HG03521 (cell line): Measurements from ENCODE around the gene ZMIZ1.

Experiments used
- ATAC-seq: cut with Tn5 transposase; IDR thresholded peaks from one replicate; pipeline ENCODE4 v1.9.1; 2021; ENCODE audit warnings: mild to moderate bottlenecking, moderate library complexity; ENCODE audit not compliant: unreplicated experiment

The ZMIZ1 gene

GRCh38 chr10:79183468-79183865, 114.7 kb downstream of the ZMIZ1 start:
- ATAC-seq = no peak

- no peak for ATAC-seq
Measured at GRCh38 chr10:79184145-79184625, 115.4 kb downstream of the ZMIZ1 start.

- no peak for ATAC-seq
Measured at GRCh38 chr10:79184657-79185056, 115.9 kb downstream of the ZMIZ1 start.

GRCh38 chr10:79185067-79185774, 116.5 kb downstream of the ZMIZ1 start:
- no peak for ATAC-seq

DNA sequence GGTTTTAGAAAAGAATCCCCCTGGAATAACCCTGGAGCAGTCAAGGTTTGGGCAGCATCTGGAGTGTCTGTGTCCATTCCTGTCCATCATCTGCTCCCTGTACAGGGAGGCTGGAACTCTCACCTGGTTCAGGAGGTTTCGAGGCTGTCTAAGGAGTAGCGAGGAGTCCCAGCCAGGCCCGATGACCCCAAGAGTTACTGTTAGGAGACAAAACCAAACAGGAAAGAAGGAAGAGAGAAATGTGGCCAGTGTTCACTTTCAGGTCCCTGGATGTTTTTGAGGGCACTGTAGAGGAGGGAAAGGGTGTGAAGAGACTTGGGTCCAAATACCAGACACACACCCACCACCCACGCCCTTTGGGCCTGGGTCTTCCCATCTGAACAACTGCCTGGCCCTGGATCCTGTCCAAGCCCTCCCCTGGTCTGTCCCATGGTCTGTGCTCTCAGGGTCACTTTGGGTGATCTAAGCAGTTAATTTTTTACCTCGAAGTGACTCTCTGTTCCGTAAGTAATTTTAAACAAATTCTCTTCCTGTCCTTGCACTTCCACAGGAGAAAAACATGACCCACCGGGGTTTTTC, 117.1 kb downstream of the ZMIZ1 start:
- ATAC-seq = no peak

DNA sequence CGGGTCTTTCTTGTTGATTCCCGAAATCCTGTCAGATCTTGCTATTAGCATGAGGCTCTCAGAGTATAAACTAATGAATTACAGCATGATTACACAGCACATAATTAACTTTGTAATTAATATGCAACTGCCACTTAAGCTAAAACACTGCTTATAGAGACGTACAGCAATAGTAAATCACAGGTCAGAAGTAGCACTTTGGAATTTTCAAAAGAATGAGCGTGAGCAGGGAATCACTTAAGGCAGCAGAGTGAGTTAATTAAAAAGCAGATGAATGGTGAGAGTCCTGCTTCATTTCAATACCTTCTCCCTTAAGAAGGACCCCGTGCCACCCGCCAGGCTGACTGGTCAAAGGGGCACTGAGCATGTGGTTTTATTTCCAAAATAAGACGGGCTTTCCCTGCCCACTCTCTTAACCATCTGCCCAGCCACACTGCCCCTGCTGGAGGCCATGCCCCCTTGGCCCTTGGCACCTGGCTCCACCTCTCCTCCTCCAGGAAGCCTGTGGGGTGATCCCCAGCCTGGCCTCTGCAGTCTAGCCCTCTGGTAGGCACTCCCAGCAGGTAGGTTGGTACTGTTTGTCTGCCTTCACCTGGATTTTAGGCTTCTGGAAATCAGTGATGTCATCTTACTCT, 117.8 kb downstream of the ZMIZ1 start:
- no peak for ATAC-seq

DNA sequence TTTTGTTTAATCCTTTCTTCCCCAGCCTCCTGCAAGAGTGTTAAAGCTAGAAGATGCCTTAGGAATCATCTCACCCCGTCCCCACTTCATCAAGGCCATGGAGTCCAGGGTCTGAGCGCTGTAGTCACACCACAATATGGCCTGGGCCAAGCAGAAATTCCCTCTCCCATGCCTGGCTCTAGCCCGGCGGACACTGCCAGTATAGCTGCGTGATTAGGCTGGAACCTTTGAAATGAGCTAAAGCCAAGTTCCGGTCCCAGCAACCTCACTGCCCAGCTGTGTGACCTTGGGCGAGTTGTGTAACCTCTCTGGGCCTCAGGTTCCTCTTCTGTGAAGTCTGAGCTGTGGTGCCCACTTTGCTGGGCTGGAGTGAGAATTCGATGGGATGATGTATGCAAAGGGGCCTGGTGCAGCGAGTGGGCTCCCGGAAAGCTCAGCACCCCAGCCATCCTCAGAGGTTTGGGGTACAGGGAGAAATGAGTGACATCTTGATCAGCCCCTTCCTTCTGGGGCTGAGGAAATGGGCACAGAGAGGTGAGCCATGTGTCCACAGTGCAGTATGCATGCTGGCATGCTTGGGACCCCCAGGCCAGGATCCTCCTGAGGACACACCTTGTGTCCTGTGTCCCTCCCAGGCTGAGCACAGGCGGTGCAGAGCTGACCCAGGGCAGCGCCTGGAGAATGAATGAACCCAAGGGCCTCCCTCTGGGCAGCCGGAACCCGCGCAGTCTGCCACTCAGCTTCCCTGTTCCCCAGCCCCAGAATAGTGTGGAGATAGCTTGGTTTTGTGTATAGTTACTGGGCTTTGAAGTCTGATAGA, 118.6 kb downstream of the ZMIZ1 start:
- no peak for ATAC-seq

DNA sequence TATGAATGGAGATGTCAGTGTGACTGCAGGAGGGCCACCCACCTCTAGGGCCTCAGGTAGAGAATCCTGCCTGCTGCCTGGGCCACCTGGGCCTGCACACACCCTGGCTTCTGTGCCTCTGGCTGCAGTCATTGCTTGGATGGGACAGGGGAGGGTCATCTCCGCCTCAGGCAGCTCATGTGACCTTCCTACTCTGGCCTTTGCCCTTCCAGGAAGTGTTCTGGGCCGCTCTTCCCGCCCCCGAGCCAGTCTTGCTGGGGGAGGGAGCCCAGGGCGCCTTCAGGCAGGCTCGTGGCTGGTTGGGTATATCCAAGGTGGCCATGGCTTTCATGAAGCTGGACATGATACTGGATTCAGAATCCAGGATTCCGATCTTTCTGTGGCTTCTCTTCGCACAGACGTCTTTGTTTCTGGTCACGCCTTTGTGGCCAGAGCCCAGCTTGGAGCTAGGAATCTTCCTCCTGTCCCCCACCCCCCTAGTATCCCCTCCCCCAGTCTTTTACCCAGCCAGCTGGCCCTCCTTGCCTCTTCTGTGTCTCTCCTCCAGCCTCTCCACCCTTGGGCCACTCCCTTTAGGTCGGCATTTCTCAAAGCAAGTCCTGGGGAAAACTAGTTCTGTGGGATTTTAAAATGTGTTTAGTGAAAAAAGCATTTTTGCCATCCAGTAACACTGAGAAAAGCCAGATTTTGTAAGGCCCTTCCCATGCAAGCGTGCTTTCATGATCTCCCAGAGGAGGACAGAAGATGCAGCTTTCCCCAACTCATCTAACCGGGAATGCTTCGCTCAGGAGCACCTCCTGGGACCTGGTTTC, 119.6 kb downstream of the ZMIZ1 start:
- ATAC-seq = no peak

DNA sequence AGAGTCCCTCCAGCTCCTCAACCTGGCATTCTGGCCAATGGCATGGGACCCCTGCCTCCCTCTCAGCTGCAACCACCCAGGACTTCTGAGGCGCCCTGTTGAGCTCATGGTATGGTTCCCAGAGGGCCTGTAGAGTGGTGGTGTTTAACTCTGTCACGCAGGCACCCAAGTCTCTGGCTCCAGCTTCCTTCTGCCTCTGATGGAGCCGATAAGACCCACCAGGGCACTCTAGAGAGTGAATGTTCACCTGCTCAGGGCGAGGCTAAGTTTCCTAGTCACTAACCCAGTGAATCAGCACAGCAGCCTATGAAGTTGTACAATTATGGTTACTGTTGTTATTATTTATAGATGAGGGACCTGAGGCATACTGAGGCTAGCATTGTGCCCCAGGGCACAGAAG, 120.4 kb downstream of the ZMIZ1 start:
- ATAC-seq = no peak

DNA sequence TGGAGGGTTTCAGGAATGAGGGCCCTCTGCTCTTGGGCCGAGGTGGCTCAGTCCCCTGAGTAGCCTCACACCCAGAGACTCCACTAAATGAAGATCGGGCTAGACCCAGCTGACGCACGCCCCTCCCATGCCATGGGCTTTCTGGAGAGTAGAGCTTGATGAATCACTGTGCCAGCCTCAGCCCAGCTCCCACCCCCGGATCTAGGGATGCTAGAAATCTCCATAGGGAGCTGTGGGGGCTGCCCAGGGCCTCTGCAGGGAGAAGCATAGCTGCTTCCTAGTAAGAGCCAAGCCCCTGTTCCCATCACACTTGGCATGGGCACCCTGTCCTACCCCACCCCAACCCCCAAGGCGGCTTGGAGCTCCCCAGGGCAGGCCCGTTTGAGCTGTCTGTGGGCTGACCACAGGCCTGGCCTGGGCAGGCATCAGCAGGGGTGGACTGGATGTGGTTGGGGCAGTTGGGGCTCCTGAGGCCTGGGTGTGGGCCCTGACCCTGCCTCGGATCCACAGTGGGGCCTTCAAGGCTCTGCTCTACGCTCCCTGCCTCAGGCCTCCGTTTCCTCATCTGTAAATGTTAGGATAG, 121.2 kb downstream of the ZMIZ1 start:
- no peak for ATAC-seq

- ATAC-seq = no peak
Measured at GRCh38 chr10:79190740-79191261, 122.0 kb downstream of the ZMIZ1 start.

GRCh38 chr10:79191951-79192676, 123.3 kb downstream of the ZMIZ1 start:
- ATAC-seq = no peak

DNA sequence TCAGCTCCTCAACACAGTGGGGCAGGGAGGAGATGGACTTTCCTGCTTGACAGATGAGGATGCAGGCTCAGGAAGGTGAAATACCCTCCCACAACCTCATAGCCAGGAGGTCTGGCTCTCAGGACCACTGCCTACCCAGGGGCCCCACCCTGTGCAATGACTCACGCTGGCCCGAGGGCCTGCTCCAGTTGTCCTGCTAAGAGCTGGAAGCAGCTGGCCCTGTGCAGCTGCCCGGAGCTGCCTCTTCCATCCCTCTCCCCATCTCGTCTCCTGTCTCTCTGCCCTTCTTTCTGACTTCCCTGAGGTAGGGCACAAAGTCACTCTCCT, 123.9 kb downstream of the ZMIZ1 start:
- no peak for ATAC-seq

DNA sequence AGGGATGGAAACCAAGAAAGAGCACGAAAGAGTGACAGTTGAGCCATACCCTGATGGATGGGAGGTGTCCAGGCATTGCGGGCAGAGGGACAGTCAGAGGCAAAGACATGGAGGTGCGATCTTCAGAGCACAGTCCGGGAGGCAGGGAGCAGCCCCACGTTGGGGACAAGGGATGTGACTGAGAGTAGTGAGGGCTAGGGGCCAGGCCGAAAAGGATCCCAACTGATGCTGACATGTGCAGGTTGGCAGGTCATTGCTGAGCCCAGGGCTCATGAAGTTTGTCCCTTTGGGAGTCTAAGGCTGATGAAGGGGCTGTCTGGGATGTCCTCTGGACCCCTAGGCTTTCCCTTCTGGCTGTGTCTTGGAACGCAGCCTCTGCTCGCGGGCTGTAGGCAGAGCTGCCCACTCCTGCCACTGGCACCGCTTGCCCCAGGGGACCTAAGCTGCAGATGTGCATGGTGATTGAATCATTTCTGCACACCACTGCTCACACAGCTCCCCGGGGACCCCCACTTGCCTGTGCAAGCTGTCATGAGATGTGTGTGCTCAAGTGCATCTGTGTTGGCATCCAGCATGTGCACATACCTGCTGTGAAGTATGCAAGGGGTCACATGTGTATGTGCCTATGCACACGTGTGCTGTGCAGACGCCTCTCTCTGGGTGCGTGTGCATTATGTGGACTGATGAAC, 125.1 kb downstream of the ZMIZ1 start:
- no peak for ATAC-seq

GRCh38 chr10:79195091-79195923, 126.5 kb downstream of the ZMIZ1 start:
- peak; percentile 87 for ATAC-seq

DNA sequence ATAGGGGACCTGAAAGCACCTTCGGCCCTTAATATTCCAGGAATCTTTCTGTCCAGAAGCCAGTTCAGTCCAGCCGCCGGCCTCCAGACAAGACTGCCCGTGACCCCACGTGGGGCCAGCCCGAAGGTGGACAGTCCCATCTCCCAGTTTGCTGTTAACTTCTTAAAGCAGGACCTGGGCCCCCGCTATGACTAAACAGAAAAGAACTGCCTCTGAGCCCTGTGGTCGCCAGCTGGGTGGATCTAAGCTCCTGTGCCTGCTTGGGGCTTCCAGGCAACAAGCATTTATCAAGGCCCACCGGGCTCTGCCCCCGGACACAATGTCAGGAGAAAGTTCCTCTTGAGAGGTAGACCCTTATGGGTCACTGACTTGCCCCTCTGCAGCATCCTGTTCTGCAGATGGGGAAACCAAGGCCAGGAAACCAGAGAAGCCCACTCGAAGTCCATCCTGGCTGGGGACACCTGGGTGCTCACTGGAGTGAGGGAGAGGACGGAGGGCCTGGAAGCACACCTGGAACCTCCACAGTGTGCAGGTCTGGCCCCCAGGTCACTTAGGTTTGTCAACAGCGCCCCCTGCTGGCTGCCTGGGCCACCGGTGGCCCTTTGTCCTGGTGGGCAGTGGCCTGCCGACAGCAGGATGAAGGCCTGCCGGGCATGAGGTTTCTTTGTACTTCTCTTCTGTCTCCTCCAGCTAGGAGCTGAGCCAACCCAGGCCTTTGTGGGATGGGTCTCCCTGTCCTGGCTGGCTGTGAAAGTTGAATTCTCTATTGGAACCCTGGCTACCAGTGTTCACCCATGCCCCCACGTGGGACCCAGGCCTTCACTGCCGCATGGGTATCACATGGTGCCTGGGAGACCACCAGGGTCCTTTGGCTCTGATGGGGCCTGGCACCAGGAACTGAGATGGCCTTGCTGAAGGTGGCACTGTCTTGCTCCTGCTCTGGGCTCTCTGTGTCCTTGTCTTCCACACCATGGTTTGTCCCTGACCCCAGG, 128.0 kb downstream of the ZMIZ1 start:
- no peak for ATAC-seq

DNA sequence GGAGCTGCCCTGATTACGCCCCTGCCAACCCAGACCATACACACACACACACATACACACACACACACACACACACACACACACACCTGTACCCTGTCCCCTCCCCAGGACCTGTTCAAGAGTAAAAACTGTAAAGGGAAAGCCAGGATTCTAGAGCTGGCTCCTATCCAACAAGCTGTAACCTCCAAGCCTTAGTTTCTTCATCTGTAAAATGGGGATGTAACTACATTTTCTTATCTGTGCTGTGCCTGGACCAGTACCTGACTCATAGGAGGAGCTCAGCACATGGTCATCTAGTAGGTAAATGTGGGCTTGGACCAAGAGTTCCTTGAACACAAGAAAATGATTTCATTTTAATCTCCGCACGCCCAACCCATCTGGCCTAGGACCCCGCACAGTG, 128.8 kb downstream of the ZMIZ1 start:
- ATAC-seq = no peak
